GM18498 (cell line): ENCODE results near the gene NEK5.

Experiments
- ATAC-seq: cut with Tn5 transposase; IDR thresholded peaks from one replicate; pipeline ENCODE4 v1.9.1; 2021; ENCODE audit warnings: mild to moderate bottlenecking, moderate library complexity; ENCODE audit not compliant: unreplicated experiment

Gene NEK5

GRCh38 chr13:52011632-52012511 is 117.0 kb downstream of the NEK5 start, which contains the start of gene ALG11:
Gene ALG11, plus strand, starts transcription at chr13:52012398. Its CDS starts 21 bp downstream, at chr13:52012419.
- peak; percentile 100 for ATAC-seq

DNA sequence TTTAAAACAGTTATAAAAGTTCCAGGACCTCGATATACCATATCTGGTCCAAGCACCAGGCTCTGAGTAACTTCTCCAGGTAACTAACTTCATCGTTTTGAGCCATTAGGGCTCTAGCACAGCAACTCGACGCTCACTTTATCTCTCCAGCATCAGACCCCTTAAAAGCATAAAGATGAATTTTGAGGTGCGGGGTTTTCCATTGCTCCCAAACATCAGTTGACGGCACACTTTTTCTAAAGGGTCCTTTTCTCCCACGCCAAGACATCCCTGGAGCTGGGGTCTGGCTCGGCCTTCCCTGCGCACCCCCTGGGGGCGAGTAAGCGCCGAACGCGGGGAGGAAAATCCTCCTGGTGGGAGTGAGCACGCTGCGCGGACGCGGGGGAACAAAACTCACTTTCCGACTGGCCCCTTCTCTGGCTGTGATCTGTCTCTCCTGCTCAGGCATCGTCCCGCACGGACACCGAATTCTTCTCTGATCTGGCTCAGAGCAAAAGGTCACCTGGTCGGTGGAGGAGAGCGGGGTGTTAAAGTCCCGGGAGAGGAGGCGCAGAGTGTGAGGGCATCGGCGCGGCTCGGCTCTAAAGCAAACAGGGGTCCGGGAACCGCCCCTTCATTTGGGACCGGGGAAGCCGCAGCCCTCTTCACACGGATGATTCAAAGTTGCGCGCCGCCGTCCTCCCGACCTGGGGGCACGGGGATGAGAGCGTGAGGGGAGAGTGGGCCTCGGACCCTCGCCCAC is 117.8 kb downstream of the NEK5 start, which contains the start of gene ATP7B:
Gene ATP7B (minus strand): TSS at position 561 of the 742 bp plus-strand sequence. CDS start 113 bp downstream, at position 448.
- peak; percentile 4 for ATAC-seq

- ATAC-seq = no peak
Measured at GRCh38 chr13:52009946-52010345, 118.9 kb downstream of the NEK5 start.

DNA sequence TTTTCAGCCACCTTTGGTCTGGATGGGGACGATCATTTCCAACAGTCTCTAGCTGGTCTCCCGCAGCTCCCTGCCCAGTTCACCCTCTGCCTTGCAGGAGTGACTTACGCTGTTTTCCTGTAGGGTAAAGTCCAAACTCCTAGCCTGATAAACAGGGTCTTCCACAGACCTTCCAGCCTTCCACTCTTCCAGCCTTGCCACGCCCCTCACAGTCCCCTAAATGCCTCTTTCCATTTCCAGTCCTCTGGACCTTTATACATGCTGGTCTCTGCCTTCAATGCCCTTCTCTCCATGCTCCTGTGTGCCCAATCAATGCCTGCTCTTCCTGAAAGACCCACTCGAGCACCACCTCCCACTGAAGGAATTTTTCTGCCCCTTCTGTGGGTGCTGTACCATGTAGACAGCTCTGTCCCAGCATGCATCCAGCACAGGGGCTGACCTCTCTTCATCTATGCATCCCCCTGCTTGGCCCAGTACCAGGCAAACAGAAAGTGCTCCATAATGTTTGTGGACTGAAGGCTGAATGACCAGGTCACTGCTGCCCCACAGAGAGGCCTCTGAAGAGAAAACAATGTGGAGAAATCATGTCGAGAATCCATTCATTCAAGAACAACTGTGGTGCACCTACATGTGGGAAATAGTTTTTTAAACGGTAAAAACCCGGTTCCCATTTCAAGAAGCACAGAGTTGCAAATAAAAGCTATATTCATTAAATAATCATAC is 122.2 kb downstream of the NEK5 start:
- ATAC-seq = no peak

DNA sequence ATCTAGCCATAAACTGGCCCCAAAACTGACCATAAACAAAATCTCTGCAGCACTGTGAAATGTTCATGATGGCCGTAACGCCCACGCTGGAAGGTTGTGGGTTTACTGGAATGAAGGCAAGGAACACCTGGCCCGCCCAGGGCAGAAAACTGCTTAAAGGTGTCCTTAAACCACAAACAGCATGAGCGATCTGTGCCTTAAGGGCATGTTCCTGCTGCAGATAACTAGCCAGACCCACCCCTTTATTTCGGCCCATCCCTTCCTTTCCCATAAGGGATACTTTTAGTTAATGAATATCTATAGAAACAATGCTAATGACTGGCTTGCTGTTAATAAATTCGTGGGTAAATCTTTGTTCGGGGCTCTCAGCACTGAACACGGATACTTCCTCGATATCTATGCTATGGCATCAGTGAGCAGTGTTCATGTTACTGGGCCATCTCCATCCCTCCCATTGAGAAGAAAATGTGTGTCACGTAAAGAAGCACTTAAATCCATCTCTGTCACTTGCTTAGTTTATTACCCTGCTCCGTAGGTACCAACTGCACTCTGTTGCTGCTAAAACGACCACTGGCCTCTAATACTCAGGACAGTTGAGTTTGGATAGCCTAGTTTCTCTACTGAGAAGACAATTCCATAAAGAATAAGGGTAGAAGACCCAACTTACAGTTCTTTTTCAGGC is 122.9 kb downstream of the NEK5 start:
- no peak for ATAC-seq

DNA sequence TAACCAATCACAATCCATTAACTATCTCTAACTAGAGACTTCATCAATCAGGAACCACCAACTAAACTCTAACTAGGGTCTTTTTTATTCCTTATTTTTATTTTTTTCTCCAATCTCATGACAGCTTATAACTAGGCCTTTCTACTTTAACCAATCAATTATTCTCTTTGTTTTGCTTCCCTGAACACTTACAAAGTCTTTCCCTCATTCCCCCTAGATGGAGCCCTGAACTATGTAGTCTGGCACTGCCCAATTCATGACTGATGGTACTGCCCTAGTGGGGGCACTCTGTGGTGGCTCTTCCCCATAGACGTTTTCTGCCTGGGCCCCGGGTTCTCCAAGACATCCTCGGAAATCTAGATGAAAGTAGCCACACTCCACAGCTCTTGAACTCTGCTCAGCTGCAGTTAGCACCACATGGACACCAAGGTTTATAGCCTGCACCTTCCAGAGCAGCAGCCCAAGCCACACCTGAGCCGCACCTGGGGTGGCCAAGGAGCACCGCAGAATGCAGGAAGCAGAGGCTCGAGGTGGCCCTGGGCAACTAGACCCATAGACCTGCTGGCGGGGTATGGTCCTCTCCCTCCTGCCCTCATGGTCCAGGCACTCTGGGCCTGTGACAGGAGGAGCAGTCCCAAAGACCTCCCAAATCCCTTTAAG is 124.2 kb downstream of the NEK5 start:
- no peak for ATAC-seq

GRCh38 chr13:52003541-52003940 is 125.3 kb downstream of the NEK5 start:
- ATAC-seq = no peak

DNA sequence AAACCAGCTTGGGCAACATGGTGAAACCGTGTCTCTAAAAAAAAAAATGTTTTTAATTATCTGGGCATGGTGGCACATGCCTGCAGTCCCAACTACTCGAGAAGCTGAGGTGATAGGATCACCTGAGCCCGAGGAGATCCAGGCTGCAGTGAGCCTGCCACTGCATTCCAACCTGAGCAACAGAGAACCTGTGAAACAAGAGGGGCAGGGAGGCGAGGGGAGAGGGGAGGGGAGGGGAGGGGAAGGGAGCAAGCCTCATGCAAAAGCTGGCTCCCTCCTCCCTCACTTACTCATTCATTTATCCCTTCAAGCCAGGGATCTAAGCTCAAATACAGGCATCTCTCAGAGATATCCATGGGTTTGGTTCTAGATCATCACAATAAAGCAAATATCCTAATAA is 126.5 kb downstream of the NEK5 start:
- no peak for ATAC-seq

DNA sequence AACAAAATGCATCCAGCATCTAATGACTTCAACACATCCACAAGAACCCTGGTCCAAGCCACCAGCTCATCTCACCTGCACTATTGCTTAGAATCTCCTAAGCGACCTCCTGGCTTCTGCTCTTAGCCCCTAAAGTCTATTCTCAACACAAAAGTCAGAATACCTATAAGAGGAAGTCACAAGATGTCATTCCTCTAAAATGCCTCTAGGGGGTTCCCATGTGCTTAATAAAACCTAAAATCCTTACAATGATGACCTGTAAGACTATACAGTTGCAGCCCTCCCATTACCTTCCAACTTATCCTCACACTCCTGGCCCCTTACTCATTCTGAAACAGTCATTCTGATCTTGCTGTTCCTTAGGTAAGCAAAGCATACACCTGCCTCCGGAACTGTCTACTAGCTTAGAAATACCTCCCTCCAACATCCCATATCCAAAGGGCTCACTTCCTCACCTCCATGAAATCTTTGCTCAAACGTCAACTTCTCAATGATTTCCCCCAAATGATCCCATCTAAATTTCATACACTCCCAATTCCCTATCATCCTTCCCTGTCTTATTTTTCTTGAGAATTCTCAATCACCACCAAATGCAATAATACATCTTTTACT is 127.6 kb downstream of the NEK5 start:
- ATAC-seq = peak; percentile 83

- no peak for ATAC-seq
Measured at GRCh38 chr13:51999921-52000320, 129.0 kb downstream of the NEK5 start.

DNA sequence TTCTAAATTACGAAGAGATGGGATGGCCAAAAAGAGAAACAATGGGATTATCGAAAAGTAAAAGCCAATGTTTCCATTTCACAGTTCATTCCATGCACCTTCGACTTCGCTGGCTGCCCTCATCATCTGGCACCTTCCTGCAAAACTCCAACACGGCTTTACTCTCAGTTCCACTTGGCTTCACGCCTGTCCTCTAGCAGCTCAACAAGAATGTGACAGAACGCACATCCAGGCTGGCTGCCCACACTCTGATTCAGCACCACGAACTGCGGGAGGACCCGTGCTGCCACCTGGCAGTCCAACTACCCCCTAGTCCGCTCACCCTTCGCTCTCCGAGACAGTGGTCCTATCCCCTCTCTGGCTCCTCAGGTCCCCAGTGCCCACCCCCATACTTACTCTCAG is 129.4 kb downstream of the NEK5 start:
- no peak for ATAC-seq

GRCh38 chr13:51998723-51999509 is 130.0 kb downstream of the NEK5 start:
- no peak for ATAC-seq

DNA sequence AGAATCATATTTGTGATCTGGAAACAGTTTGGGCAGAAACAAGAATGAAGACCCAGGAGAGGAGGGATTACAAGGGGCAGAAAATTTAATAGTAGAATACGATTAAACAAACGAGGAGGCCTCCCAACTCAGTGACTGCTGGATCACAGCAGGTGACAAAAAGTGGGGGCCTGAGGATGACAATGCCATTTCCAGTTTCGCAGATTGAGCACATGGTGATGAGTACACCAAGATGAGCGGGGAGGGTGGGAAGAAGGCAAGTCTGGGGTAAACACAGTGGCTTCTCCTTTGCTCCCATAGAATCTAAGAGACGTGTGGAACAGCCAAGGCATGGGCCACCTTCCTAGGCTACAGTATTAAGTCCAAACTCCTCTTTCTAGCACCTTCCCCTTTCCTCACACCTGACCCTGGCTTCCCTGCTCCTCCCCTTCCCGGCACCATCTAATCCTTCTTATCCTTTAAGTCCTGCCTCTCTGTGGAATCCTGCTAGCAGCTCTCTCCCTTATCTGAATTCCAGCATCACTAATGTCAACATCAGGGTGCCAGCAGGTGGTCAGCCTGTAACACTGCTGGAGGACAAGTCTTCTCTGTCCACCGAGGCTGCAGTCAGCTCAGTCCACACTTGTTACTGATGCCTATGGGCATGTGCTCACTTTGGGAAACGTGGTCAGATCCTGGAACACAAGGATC is 131.1 kb downstream of the NEK5 start:
- no peak for ATAC-seq

DNA sequence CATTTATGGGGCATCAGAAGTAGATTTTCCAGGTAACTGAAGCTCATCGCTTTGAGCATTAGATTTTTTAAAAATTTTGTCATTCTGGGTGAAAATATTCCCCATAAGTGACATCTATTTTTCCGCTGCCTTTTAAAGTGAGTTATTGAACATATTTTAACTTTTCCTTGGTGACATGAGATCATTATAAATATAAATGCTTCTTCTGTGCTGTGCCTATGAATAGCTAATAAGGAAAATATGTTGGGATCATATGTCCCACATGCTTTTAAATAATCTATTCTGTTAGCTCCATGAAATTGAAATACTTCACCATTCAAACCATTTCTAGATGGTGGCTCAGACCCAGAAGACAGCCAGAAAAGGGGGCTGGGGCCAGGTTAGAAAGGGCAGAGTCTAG is 131.7 kb downstream of the NEK5 start:
- no peak for ATAC-seq

GRCh38 chr13:51996641-51997040 is 132.2 kb downstream of the NEK5 start:
- no peak for ATAC-seq

DNA sequence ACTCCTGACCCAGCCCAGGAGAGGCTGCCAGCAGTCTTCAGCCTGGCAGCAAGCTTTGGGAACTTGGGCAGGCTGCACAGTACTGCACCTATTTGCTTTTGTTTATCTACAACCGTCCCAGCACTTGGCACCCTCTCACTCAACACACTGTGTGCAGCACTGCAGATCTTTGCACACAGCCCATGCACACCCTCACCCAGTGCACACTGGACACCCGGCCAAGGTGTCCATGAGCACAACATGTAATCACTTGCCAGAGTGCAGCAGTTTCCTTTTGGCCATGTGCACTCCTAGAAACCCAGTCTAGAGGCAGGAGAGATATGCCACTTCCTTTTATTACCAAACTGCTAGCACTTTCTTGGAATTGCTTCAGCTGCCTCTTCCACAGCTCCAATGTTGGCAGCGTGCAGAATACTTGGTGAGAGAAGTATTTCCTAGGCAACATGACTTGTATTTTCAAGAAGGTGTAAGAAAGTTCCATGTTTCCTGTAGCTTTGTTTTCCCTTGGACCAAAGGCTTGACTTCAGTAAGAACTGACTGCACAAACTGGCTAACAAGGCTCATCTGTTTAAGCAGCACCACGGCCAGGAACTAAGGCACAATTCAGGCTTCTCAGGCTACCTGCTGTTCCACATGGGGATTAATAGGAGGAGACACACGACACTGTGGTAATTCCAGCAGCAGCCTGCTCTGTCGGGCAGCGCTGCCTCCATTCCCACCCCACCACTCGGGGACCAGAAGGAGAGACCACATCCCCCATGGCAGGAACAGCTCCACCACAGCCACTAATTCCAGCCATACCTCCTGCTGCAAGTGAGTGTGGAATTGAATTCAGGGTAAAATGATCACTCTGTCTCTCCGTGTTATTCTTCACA is 133.0 kb downstream of the NEK5 start:
- no peak for ATAC-seq

GRCh38 chr13:51993713-51994112 is 135.2 kb downstream of the NEK5 start:
- no peak for ATAC-seq
